ENCODE data around the gene UVRAG. TPM values are rescaled to one million over a fixed set of nuclear protein-coding genes. Genes with fewer than 3 reads are reported as not detected.

The UVRAG gene
- total and polyA plus RNA-seq, 2 donors = 16.4 to 36.6 TPM

GRCh38 chr11:75902631-75903030 is 87.6 kb downstream of the UVRAG start:
- DNase-seq (ENCODE audit: extremely low spot score) = no peak
- H3K36me3 ChIP-seq (ENCODE audit: insufficient read depth) = no peaks in the 10 kb centered on the region
- no peaks in the 10 kb centered on the region for H3K4me1 ChIP-seq (ENCODE audit: insufficient read depth)
- H3K4me3 ChIP-seq (ENCODE audit: low read depth, low read length) = no peak overlapping the region
- 88% methylated on average over 2 of the region's 2 CpGs for WGBS
- H3K27ac ChIP-seq (ENCODE audit: low read depth) = no peak overlapping the region

- peaks cover 1% of the 10 kb centered on the region for H3K36me3 ChIP-seq (ENCODE audit: insufficient read depth)
- H3K4me1 ChIP-seq (ENCODE audit: insufficient read depth) = no peaks in the 10 kb centered on the region
- H3K27ac ChIP-seq (ENCODE audit: low read depth) = no peak overlapping the region
- 69% methylated on average over 2 of the region's 2 CpGs for WGBS
- DNase-seq (ENCODE audit: extremely low spot score) = no peak
- no peak overlapping the region for H3K4me3 ChIP-seq (ENCODE audit: low read depth, low read length)
Measured at GRCh38 chr11:75903276-75903675, 88.3 kb downstream of the UVRAG start.

- H3K4me1 ChIP-seq (ENCODE audit: insufficient read depth) = no peaks in the 10 kb centered on the region
- H3K36me3 ChIP-seq (ENCODE audit: insufficient read depth) = peaks cover 1% of the 10 kb centered on the region
- H3K27ac ChIP-seq (ENCODE audit: low read depth) = no peak overlapping the region
- no peak for DNase-seq (ENCODE audit: extremely low spot score)
- no peak overlapping the region for H3K4me3 ChIP-seq (ENCODE audit: low read depth, low read length)
Measured at GRCh38 chr11:75905434-75905833, 90.4 kb downstream of the UVRAG start.

- DNase-seq (ENCODE audit: extremely low spot score) = no peak
- Histone ChIP-seq H3K27ac (ENCODE audit: low read depth) (no peak overlapping the region), H3K36me3 (ENCODE audit: insufficient read depth) (peaks cover 1% of the 10 kb centered on the region), H3K4me3 (ENCODE audit: low read depth, low read length) (no peak overlapping the region), H3K4me1 (ENCODE audit: insufficient read depth) (no peaks in the 10 kb centered on the region)
- 93% methylated on average over 3 of the region's 3 CpGs for WGBS
Measured at GRCh38 chr11:75907906-75908527, 93.0 kb downstream of the UVRAG start.

GRCh38 chr11:75910426-75911145 is 95.6 kb downstream of the UVRAG start:
- H3K4me1 ChIP-seq (ENCODE audit: insufficient read depth) = no peaks in the 10 kb centered on the region
- whole genome bisulfite sequencing = 95% methylated on average over 3 of the region's 3 CpGs
- no peak overlapping the region for H3K27ac ChIP-seq (ENCODE audit: low read depth)
- no peak overlapping the region for H3K4me3 ChIP-seq (ENCODE audit: low read depth, low read length)
- H3K36me3 ChIP-seq (ENCODE audit: insufficient read depth) = peaks cover 1% of the 10 kb centered on the region
- DNase-seq (ENCODE audit: extremely low spot score) = no peak

- H3K4me1 ChIP-seq (ENCODE audit: insufficient read depth) = no peaks in the 10 kb centered on the region
- H3K4me3 ChIP-seq (ENCODE audit: low read depth, low read length) = no peak overlapping the region
- WGBS = 98% methylated on average over 11 of the region's 11 CpGs
- DNase-seq (ENCODE audit: extremely low spot score) = no peak
- H3K27ac ChIP-seq (ENCODE audit: low read depth) = no peak overlapping the region
- H3K36me3 ChIP-seq (ENCODE audit: insufficient read depth) = peaks cover 1% of the 10 kb centered on the region
Measured at GRCh38 chr11:75911459-75911858, 96.4 kb downstream of the UVRAG start.

- no peak for DNase-seq (ENCODE audit: extremely low spot score)
- no peaks in the 10 kb centered on the region for H3K4me1 ChIP-seq (ENCODE audit: insufficient read depth)
- no peak overlapping the region for H3K27ac ChIP-seq (ENCODE audit: low read depth)
- WGBS = 95% methylated on average over 2 of the region's 2 CpGs
- H3K36me3 ChIP-seq (ENCODE audit: insufficient read depth) = peaks cover 2% of the 10 kb centered on the region
- H3K4me3 ChIP-seq (ENCODE audit: low read depth, low read length) = no peak overlapping the region
Measured at GRCh38 chr11:75913984-75914383, 99.0 kb downstream of the UVRAG start.

GRCh38 chr11:75916882-75917281 is 101.9 kb downstream of the UVRAG start:
- Histone ChIP-seq H3K4me1 (ENCODE audit: insufficient read depth) (no peaks in the 10 kb centered on the region), H3K4me3 (ENCODE audit: low read depth, low read length) (no peak overlapping the region), H3K27ac (ENCODE audit: low read depth) (no peak overlapping the region), H3K36me3 (ENCODE audit: insufficient read depth) (peaks cover 2% of the 10 kb centered on the region)
- DNase-seq (ENCODE audit: extremely low spot score) = no peak
- WGBS = 89% methylated on average over 1 of the region's 1 CpG

GRCh38 chr11:75918331-75918730 is 103.3 kb downstream of the UVRAG start:
- no peak for DNase-seq (ENCODE audit: extremely low spot score)
- 99% methylated on average over 7 of the region's 7 CpGs for WGBS
- Histone ChIP-seq H3K4me1 (ENCODE audit: insufficient read depth) (no peaks in the 10 kb centered on the region), H3K4me3 (ENCODE audit: low read depth, low read length) (no peak overlapping the region), H3K36me3 (ENCODE audit: insufficient read depth) (peaks cover 2% of the 10 kb centered on the region), H3K27ac (ENCODE audit: low read depth) (no peak overlapping the region)

- Histone ChIP-seq H3K4me1 (ENCODE audit: insufficient read depth) (no peaks in the 10 kb centered on the region), H3K36me3 (ENCODE audit: insufficient read depth) (peaks cover 2% of the 10 kb centered on the region), H3K4me3 (ENCODE audit: low read depth, low read length) (no peak overlapping the region), H3K27ac (ENCODE audit: low read depth) (no peak overlapping the region)
- DNase-seq (ENCODE audit: extremely low spot score) = no peak
- WGBS = 31% methylated on average over 2 of the region's 2 CpGs
Measured at GRCh38 chr11:75919525-75919924, 104.5 kb downstream of the UVRAG start.

GRCh38 chr11:75920848-75921247 is 105.8 kb downstream of the UVRAG start:
- no peak overlapping the region for H3K27ac ChIP-seq (ENCODE audit: low read depth)
- WGBS = 68% methylated on average over 1 of the region's 1 CpG
- no peaks in the 10 kb centered on the region for H3K4me1 ChIP-seq (ENCODE audit: insufficient read depth)
- no peak overlapping the region for H3K4me3 ChIP-seq (ENCODE audit: low read depth, low read length)
- H3K36me3 ChIP-seq (ENCODE audit: insufficient read depth) = peaks cover 2% of the 10 kb centered on the region
- DNase-seq (ENCODE audit: extremely low spot score) = no peak

GRCh38 chr11:75921808-75922207 is 106.8 kb downstream of the UVRAG start:
- no peak overlapping the region for H3K4me3 ChIP-seq (ENCODE audit: low read depth, low read length)
- no peak for DNase-seq (ENCODE audit: extremely low spot score)
- H3K4me1 ChIP-seq (ENCODE audit: insufficient read depth) = no peaks in the 10 kb centered on the region
- 61% methylated on average over 3 of the region's 3 CpGs for WGBS
- no peak overlapping the region for H3K27ac ChIP-seq (ENCODE audit: low read depth)
- H3K36me3 ChIP-seq (ENCODE audit: insufficient read depth) = peaks cover 2% of the 10 kb centered on the region

GRCh38 chr11:75924966-75925784 is 110.2 kb downstream of the UVRAG start:
- Histone ChIP-seq H3K36me3 (ENCODE audit: insufficient read depth) (no peaks in the 10 kb centered on the region), H3K27ac (ENCODE audit: low read depth) (no peak overlapping the region), H3K4me3 (ENCODE audit: low read depth, low read length) (no peak overlapping the region), H3K4me1 (ENCODE audit: insufficient read depth) (no peaks in the 10 kb centered on the region)
- DNase-seq (ENCODE audit: extremely low spot score) = no peak
- WGBS = 44% methylated on average over 6 of the region's 6 CpGs

GRCh38 chr11:75925785-75926164 is 110.8 kb downstream of the UVRAG start:
- DNase-seq (ENCODE audit: extremely low spot score) = no peak
- Histone ChIP-seq H3K4me3 (ENCODE audit: low read depth, low read length) (no peak overlapping the region), H3K27ac (ENCODE audit: low read depth) (no peak overlapping the region), H3K4me1 (ENCODE audit: insufficient read depth) (no peaks in the 10 kb centered on the region), H3K36me3 (ENCODE audit: insufficient read depth) (no peaks in the 10 kb centered on the region)
- 97% methylated on average over 1 of the region's 1 CpG for WGBS
